GM12875 (cell line): ENCODE data around the gene SLC13A1.
"Not testable (repeated sequence)": the region's sequence is repeated elsewhere in the genome, so short reads cannot be mapped to it uniquely, and the experiment has no call there.

Experiments used
- H3K4me3 ChIP-seq: one replicate; pipeline ENCODE4 v1.5.1; 2011; ENCODE audit warnings: low read depth, low read length, control low read depth
- CTCF ChIP-seq: IDR thresholded peaks from 2 replicates; pipeline ENCODE4 v1.5.1; 2011; ENCODE audit warnings: low read depth, mild to moderate bottlenecking, control low read depth, inconsistent platforms, low read length, moderate library complexity, borderline replicate concordance; ENCODE audit not compliant: insufficient read depth

Gene SLC13A1

DNA sequence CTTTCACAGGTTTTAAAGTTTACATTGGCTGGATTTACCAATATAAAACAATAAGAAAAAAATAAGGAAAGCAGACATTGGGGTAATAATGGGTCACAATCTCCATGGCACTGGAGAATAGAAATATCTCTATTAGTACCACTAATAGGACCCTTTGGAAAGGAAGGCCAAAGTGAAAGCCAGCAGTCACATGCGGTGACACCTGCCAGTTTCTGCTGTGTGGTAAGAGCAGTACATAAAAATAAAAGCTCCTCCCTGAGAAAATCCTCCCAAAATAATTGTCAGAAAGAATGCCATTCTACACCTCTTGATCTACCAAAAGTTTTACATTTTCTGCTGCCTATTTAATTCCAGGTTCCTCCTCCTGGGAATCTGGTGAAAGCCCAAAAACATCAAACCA lies 30.4 kb upstream of the SLC13A1 start:
- H3K4me3 ChIP-seq, result no peak overlapping the region
- TF ChIP-seq CTCF, result no peak

- no peak for TF ChIP-seq CTCF
- no peak overlapping the region for H3K4me3 ChIP-seq
Observed at GRCh38 chr7:123229426-123229825, 29.7 kb upstream of the SLC13A1 start.

- not testable (repeated sequence) for H3K4me3 ChIP-seq
Observed at GRCh38 chr7:123227666-123228065, 27.9 kb upstream of the SLC13A1 start.

DNA sequence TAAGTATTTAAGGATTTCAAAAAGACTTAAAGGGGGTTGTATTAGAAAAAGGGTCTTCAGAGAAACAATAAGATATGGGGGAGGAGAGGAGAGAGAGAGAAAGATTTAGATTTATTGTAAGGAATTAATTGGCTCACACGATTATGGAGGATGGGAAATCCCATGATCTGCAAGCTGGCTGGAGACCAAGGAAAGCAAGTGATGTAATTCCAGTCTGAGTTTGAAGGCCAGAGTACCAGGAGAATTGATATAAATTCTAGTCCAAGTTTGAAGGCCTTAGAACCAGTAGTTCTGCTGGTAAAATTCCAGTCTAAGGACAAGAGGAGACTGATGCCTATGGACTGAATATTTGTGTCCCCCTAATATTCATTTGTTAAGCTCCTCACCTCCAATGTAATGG lies 20.6 kb upstream of the SLC13A1 start:
- no peak for TF ChIP-seq CTCF
- no peak overlapping the region for H3K4me3 ChIP-seq

GRCh38 chr7:123218866-123219265 lies 19.1 kb upstream of the SLC13A1 start:
- TF ChIP-seq CTCF, result no peak
- H3K4me3 ChIP-seq, result no peak overlapping the region

DNA sequence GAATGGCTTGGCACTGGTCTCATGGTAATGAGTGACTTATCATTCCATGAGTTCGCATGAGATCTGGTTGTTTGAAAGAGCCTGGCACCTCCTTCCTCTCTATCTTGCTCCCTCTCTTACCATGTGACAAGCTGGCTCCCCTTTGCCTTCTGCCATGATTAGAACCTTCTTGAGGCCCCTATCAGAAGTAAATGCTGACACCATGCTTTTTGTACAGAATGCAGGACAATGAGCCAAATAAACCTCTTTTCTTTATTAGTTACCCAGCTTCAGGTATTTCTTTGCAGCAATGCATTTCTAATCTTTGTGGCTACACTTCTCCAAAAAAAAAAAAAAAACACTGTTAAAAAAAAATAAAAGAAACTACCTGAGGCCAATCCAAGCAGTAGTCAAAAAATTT lies 17.1 kb upstream of the SLC13A1 start:
- TF ChIP-seq CTCF, result no peak
- H3K4me3 ChIP-seq, result no peak overlapping the region

DNA sequence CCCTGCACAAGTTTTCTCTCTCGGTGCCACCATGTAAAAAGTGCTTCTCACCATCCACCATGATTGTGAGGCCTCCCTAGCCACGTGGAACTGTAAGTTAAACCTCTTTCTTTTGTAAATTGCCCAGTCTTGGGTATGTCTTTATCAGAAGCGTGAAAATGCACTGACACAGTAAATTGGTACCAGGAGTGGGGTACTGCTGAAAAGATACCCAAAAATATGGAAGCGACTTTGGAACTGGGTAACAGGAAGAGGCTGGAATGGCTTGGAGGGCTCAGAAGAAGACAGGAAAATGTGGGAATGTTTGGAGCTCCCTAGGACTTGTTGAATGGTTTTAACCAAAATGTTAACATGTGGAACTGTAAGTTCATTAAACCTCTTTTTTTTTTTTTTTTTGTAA lies 15.6 kb upstream of the SLC13A1 start:
- no peak overlapping the region for H3K4me3 ChIP-seq
- no peak for TF ChIP-seq CTCF

DNA sequence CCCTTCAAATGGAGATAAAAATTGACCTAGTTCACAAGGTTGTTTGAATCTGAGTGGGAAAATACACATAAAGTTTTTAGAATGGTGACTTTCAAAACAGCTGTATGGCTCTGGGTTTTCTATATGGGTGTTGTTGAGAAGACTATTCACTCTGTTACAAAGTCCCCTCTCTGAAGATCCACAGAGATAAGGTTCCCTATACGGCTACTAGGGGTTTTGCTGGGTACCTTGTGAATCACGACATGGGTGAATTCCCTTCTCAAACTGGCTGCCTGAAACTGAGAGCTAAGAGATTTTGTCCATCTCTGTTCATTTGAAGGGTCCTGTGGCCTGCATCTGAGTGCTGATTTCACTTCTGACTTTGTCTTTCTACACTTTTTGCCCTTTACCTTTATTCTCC lies 11.8 kb upstream of the SLC13A1 start:
- TF ChIP-seq CTCF, result no peak
- no peak overlapping the region for H3K4me3 ChIP-seq
